GM12873 (cell line): ENCODE results near the gene MARCHF6.

Experiments
- TF ChIP-seq, protein P1 (sequence below): IDR thresholded peaks from 2 replicates; pipeline ENCODE4 v1.5.1; 2012; ENCODE audit warnings: low read depth, mild to moderate bottlenecking, moderate library complexity, low read length, control low read depth; ENCODE audit not compliant: insufficient read depth; ENCODE audit errors: missing control alignments

The MARCHF6 gene

GRCh38 chr5:10387690-10388089, 34.2 kb downstream of the MARCHF6 start:
- TF ChIP-seq, protein P1, sequence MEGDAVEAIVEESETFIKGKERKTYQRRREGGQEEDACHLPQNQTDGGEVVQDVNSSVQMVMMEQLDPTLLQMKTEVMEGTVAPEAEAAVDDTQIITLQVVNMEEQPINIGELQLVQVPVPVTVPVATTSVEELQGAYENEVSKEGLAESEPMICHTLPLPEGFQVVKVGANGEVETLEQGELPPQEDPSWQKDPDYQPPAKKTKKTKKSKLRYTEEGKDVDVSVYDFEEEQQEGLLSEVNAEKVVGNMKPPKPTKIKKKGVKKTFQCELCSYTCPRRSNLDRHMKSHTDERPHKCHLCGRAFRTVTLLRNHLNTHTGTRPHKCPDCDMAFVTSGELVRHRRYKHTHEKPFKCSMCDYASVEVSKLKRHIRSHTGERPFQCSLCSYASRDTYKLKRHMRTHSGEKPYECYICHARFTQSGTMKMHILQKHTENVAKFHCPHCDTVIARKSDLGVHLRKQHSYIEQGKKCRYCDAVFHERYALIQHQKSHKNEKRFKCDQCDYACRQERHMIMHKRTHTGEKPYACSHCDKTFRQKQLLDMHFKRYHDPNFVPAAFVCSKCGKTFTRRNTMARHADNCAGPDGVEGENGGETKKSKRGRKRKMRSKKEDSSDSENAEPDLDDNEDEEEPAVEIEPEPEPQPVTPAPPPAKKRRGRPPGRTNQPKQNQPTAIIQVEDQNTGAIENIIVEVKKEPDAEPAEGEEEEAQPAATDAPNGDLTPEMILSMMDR = no peak

DNA sequence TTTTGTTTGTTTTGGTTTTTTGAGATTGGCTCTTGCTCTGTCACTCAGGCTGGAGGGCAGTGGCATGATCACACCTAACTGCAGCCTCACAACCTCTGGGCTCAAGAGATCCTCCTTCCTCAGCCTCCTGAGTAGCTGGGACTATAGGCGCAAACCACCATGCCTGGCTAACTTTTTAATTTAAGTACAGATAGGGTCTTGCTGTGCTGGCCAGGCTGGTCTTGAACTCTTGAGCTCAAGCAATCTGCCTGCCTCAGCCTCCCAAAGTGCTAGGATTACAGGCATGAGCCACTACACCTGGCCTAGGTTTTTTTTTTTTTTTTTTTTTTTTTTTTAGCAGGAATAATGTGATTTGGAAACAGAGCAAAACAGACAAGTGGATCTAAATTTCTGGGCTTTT, 37.6 kb downstream of the MARCHF6 start:
- TF ChIP-seq, protein P1 = no peak

GRCh38 chr5:10393491-10393890, 40.0 kb downstream of the MARCHF6 start:
- TF ChIP-seq, protein P1 = no peak

GRCh38 chr5:10396552-10396951, 43.1 kb downstream of the MARCHF6 start:
- TF ChIP-seq, protein P1 = no peak

DNA sequence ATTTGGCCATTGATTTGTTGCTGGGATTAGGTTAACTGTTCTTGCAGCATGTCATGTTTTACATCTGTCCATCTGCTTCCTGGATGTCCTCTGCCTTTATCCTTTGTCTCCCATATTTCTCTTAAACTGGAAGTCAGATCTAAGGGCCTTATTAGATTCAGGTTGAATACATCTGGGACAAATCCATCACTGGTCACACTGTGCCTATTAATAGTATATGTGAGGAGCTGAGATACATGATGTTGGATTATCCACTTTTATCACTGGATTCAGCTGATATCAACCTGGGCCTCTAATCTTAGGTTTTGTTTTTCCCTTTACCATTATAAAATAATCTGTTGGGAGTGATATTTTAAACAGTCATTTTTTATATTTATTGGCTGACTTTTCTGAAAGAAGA, 46.3 kb downstream of the MARCHF6 start:
- TF ChIP-seq, protein P1 = no peak

GRCh38 chr5:10400411-10400810, 46.9 kb downstream of the MARCHF6 start:
- TF ChIP-seq, protein P1 = no peak

- TF ChIP-seq, protein P1 = no peak
These were observed 47.3 kb downstream of the MARCHF6 start for GRCh38 chr5:10400831-10401230.
